Glutamatergic neuron (in vitro differentiated cells): ENCODE measurements around the gene WDR37. TPM values are rescaled to one million over a fixed set of nuclear protein-coding genes. Genes with fewer than 3 reads are reported as not detected.

Source experiments
- DNase-seq: peaks from one replicate; pipeline ENCODE4 v3.0.0; 2022
- H3K27ac Mint-ChIP-seq: one replicate; pipeline ENCODE4 v1.8.0; 2020; ENCODE audit warnings: mild to moderate bottlenecking, mixed read lengths, inconsistent platforms; ENCODE audit not compliant: unreplicated experiment
- H3K27me3 Mint-ChIP-seq: one replicate; pipeline ENCODE4 v1.8.0; 2020; ENCODE audit warnings: mild to moderate bottlenecking, moderate library complexity, mixed read lengths, inconsistent platforms; ENCODE audit not compliant: unreplicated experiment
- H3K36me3 Mint-ChIP-seq: one replicate; pipeline ENCODE4 v1.8.0; 2020; ENCODE audit warnings: mild to moderate bottlenecking, mixed read lengths, inconsistent platforms; ENCODE audit not compliant: unreplicated experiment
- H3K4me1 Mint-ChIP-seq: one replicate; pipeline ENCODE4 v1.8.0; 2020; ENCODE audit warnings: mild to moderate bottlenecking, low read depth, mixed read lengths, inconsistent platforms; ENCODE audit not compliant: unreplicated experiment
- H3K4me3 Mint-ChIP-seq: one replicate; pipeline ENCODE4 v1.8.0; 2020; ENCODE audit warnings: mild to moderate bottlenecking, mixed read lengths, inconsistent platforms; ENCODE audit not compliant: unreplicated experiment
- H3K9me3 Mint-ChIP-seq: one replicate; pipeline ENCODE4 v1.8.0; 2020; ENCODE audit warnings: mild to moderate bottlenecking, moderate library complexity, mixed read lengths, inconsistent platforms; ENCODE audit not compliant: unreplicated experiment
- CTCF ChIP-seq: fragments of 200-600 bp; sonication (generic); IDR thresholded peaks from one replicate; pipeline ENCODE4 v1.5.0; 2021; ENCODE audit not compliant: partially characterized antibody, unreplicated experiment
- total RNA-seq: library from RNA; stranded (reverse); fragmentation: NEBNext Ultra II Directional; extraction: Animal tissue kit (Norgen Biotek cat#: 25700); gene quantifications from one replicate; pipeline ENCODE4 v1.2.1, GENCODE V29; 2021; ENCODE audit not compliant: unreplicated experiment

Gene WDR37
- total RNA-seq, 1 donor from 2014 or later, result 27.8 TPM

DNA sequence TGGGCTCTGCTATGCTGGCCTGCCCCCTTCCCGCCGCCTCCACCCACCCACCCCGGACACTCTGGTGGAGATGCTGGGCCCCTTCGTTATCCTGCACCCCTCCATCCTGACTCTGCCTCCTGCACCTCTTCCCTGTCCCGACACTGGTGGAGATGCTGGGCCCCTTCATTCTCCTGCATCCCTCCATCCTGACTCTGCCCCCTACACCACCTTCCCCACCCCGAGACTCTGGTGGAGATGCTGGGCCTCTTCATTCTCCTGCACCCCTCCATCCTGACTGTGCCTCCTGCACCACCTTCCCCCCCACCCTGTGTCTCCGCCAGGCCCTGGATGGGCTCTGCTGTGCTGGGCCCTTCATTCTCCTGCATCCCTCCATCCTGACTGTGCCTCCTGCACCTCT, 45.5 kb upstream of the WDR37 start:
- Mint-ChIP-seq H3K4me3 (no peak overlapping the region), H3K9me3 (no peaks in the 10 kb centered on the region), H3K4me1 (no peaks in the 10 kb centered on the region), H3K36me3 (no peaks in the 10 kb centered on the region), H3K27ac (no peak overlapping the region), H3K27me3 (peaks cover 4% of the 10 kb centered on the region)
- TF ChIP-seq CTCF, result no peak
- no peak for DNase-seq

DNA sequence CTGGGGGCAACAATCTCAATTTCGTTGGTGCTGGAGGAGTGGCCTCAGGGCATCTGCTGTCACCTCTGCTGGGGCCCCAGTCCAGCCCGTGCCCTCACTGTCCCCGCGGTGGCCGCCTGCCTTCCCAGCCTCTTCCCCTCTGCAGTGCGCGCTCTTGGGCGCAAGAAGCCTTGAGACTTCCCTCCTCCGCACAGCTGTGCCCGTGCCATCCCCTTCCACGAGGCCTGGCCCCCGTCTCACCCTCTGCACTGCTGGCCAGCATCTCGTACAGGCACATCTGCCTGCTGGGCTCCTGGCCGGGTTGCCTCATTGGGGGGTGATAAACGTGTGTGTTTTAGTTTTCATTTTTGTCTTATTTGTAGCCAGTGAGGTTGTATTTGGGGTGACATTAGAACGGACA, 44.5 kb upstream of the WDR37 start:
- Mint-ChIP-seq H3K36me3 (no peaks in the 10 kb centered on the region), H3K27me3 (peaks cover 4% of the 10 kb centered on the region), H3K4me1 (no peaks in the 10 kb centered on the region), H3K27ac (no peak overlapping the region), H3K4me3 (no peak overlapping the region), H3K9me3 (no peaks in the 10 kb centered on the region)
- TF ChIP-seq CTCF, result no peak
- DNase-seq, result no peak

DNA sequence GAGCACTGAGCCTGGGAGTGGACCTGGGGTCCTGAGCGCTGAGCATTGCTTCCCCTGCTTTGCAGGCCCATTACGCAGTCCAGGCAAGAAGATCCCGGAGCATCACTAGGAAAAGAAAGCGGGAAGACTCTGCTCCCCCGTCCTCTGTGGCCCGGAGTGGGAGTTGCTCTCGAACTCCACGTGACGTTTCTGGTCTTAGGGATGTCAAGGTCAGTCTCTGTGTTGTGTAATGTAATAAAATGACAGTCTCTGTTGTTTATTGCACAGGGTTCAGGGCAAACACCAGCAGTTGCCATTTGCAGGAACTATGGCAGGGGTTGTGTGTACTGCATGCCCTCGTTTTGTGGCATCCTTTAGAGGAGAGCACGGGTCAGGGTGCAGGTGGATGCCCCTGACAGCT, 40.5 kb upstream of the WDR37 start:
- Mint-ChIP-seq H3K4me3 (no peak overlapping the region), H3K4me1 (no peaks in the 10 kb centered on the region), H3K27me3 (peaks cover 4% of the 10 kb centered on the region), H3K9me3 (peaks cover 2% of the 10 kb centered on the region), H3K27ac (no peak overlapping the region), H3K36me3 (no peaks in the 10 kb centered on the region)
- TF ChIP-seq CTCF, result no peak
- no peak for DNase-seq

- H3K27me3 Mint-ChIP-seq, result no peaks in the 10 kb centered on the region
- H3K4me3 Mint-ChIP-seq, result no peak overlapping the region
- peaks cover 4% of the 10 kb centered on the region for H3K36me3 Mint-ChIP-seq
- H3K4me1 Mint-ChIP-seq, result no peaks in the 10 kb centered on the region
- no peak for DNase-seq
- peaks cover 3% of the 10 kb centered on the region for H3K9me3 Mint-ChIP-seq
- H3K27ac Mint-ChIP-seq, result no peak overlapping the region
- TF ChIP-seq CTCF, result no peak
Observed at GRCh38 chr10:1019362-1019761, 36.8 kb upstream of the WDR37 start.

GRCh38 chr10:1020460-1020859, 35.7 kb upstream of the WDR37 start:
- no peaks in the 10 kb centered on the region for H3K27me3 Mint-ChIP-seq
- H3K36me3 Mint-ChIP-seq, result peaks cover 4% of the 10 kb centered on the region
- no peak overlapping the region for H3K27ac Mint-ChIP-seq
- no peak overlapping the region for H3K4me3 Mint-ChIP-seq
- DNase-seq, result no peak
- no peak for TF ChIP-seq CTCF
- H3K4me1 Mint-ChIP-seq, result no peaks in the 10 kb centered on the region
- H3K9me3 Mint-ChIP-seq, result peaks cover 3% of the 10 kb centered on the region
